ENCODE data around the gene CECR2.

GRCh38 chr22:17606496-17606895 is 237.2 kb downstream of the CECR2 start:
- no peak for TF ChIP-seq RAD21 (IDR thresholded peaks at IDR 0.05; ENCODE audit: low read depth)
- TF ChIP-seq USF1 (IDR thresholded peaks at IDR 0.05), result no peak
- no peak for TF ChIP-seq CREB1 (IDR thresholded peaks at IDR 0.05; ENCODE audit: low read depth)
